ENCODE results near the gene FAM187B. TPM values are rescaled to one million over a fixed set of nuclear protein-coding genes. Genes with fewer than 3 reads are reported as not detected.
A peak's percentile ranks its signal among the peaks of the same experiment; 100 is the strongest.

FAM187B gene
- total RNA-seq, 3 donors from 2014 or later: not detected

GRCh38 chr19:35272122-35272719 is 43.7 kb upstream of the FAM187B start:
- Histone ChIP-seq H3K4me3 (no peak overlapping the region), H3K4me1 (ENCODE audit: low read depth) (peaks cover 7% of the 10 kb centered on the region), H3K36me3 (ENCODE audit: low read depth) (peaks cover 5% of the 10 kb centered on the region), H3K9me3 (no peaks in the 10 kb centered on the region)
- ATAC-seq (no peak), DNase-seq (peak in 1 of 3 donors; percentile 57)
- TF ChIP-seq CTCF (IDR thresholded peaks at IDR 0.05): no peak
- intact Hi-C loops (cut with DNase I, micrococcal nuclease): no loop called here

GRCh38 chr19:35271546-35271945 is 43.0 kb upstream of the FAM187B start:
- peaks cover 12% of the 10 kb centered on the region for H3K4me1 ChIP-seq (ENCODE audit: low read depth)
- no peaks in the 10 kb centered on the region for H3K9me3 ChIP-seq
- no peak overlapping the region for H3K4me3 ChIP-seq
- TF ChIP-seq CTCF (IDR thresholded peaks at IDR 0.05): no peak
- no peak for ATAC-seq
- peaks cover 5% of the 10 kb centered on the region for H3K36me3 ChIP-seq (ENCODE audit: low read depth)
- no peak for DNase-seq
- intact Hi-C loops (cut with DNase I, micrococcal nuclease): no loop called here

GRCh38 chr19:35270381-35270811 is 41.9 kb upstream of the FAM187B start:
- intact Hi-C loops (cut with DNase I, micrococcal nuclease): no loop called here
- Histone ChIP-seq H3K4me1 (ENCODE audit: low read depth) (peaks cover 15% of the 10 kb centered on the region), H3K36me3 (ENCODE audit: low read depth) (peaks cover 5% of the 10 kb centered on the region)

GRCh38 chr19:35269438-35270117 is 41.0 kb upstream of the FAM187B start:
- Histone ChIP-seq H3K4me3 (peak overlapping the region; percentile 63), H3K4me1 (ENCODE audit: low read depth) (peaks cover 18% of the 10 kb centered on the region), H3K36me3 (ENCODE audit: low read depth) (peaks cover 5% of the 10 kb centered on the region), H3K9me3 (no peaks in the 10 kb centered on the region)
- TF ChIP-seq CTCF (IDR thresholded peaks at IDR 0.05): peak; percentile 89
- DNase-seq (peak; percentile 93 to 94 (median 94)), ATAC-seq (peak; percentile 69)
- intact Hi-C loops (cut with DNase I, micrococcal nuclease): no loop called here

More at GRCh38 chr19:35270381-35270811, 41.9 kb upstream of the FAM187B start:
- no peak overlapping the region for H3K4me3 ChIP-seq
- no peak for ATAC-seq
- no peaks in the 10 kb centered on the region for H3K9me3 ChIP-seq
- DNase-seq: peak in 1 of 3 donors; percentile 55
- TF ChIP-seq CTCF (IDR thresholded peaks at IDR 0.05): no peak

GRCh38 chr19:35268536-35269437 is 40.2 kb upstream of the FAM187B start, which contains the start of gene USF2:
USF2 (plus strand) TSS chr19:35268962; CDS start chr19:35269102, 140 bp downstream.
- peaks cover 20% of the 10 kb centered on the region for H3K4me1 ChIP-seq (ENCODE audit: low read depth)
- H3K9me3 ChIP-seq: no peaks in the 10 kb centered on the region
- ATAC-seq (peak; percentile 27), DNase-seq (peak; percentile 75 to 91 (median 77))
- no peak for TF ChIP-seq CTCF (IDR thresholded peaks at IDR 0.05)
- peaks cover 5% of the 10 kb centered on the region for H3K36me3 ChIP-seq (ENCODE audit: low read depth)
- peak within 1 kb of the TSS; percentile 63 for H3K4me3 ChIP-seq
- intact Hi-C loops (cut with DNase I, micrococcal nuclease): no loop called here
